HFFc6 (cell line): ENCODE measurements around the gene ANXA5. TPM values are rescaled to one million over a fixed set of nuclear protein-coding genes. Genes with fewer than 3 reads are reported as not detected.
"Not testable (repeated sequence)": the region's sequence is repeated elsewhere in the genome, so short reads cannot be mapped to it uniquely, and the experiment has no call there.

ENCODE experiments used
- DNase-seq: peaks from one replicate; pipeline ENCODE4 v3.0.0-alpha.2; 2018
- H3K27ac Mint-ChIP-seq: 2 replicates; pipeline ENCODE4 v1.8.0; 2020; ENCODE audit warnings: mild to moderate bottlenecking, mixed read lengths
- H3K27me3 Mint-ChIP-seq: 2 replicates; pipeline ENCODE4 v1.8.0; 2021; ENCODE audit warnings: mild to moderate bottlenecking, moderate library complexity, mixed read lengths; ENCODE audit not compliant: insufficient read depth
- H3K36me3 Mint-ChIP-seq: 2 replicates; pipeline ENCODE4 v1.8.0; 2021; ENCODE audit warnings: low read depth, mixed read lengths
- H3K4me1 Mint-ChIP-seq: 2 replicates; pipeline ENCODE4 v1.8.0; 2020; ENCODE audit warnings: low read depth, mixed read lengths
- H3K4me3 Mint-ChIP-seq: 2 replicates; pipeline ENCODE4 v1.8.0; 2020; ENCODE audit warnings: mild to moderate bottlenecking, moderate library complexity, mixed read lengths
- H3K9me3 Mint-ChIP-seq: 2 replicates; pipeline ENCODE4 v1.8.0; 2020; ENCODE audit warnings: mild to moderate bottlenecking, mixed read lengths
- CTCF ChIP-seq: fragments of 200-600 bp; sonication (generic); IDR thresholded peaks from 2 replicates; pipeline ENCODE4 v1.5.0; 2021; ENCODE audit warnings: antibody characterized with exemption, mild to moderate bottlenecking
- total RNA-seq, 6 experiments: library from RNA; stranded (reverse); fragmentation: NEBNext Ultra II Directional; extraction: Animal tissue kit (Norgen Biotek cat#: 25700); gene quantifications; 2 replicates in 1 of 6; 3 replicates in 5 of 6; pipeline ENCODE4 v1.2.3, GENCODE V29; 2021

The ANXA5 gene
- total RNA-seq, 6 experiments from 2014 or later = 934 to 1,075 (median 1,012) TPM

- Mint-ChIP-seq H3K36me3 (no peaks in the 10 kb centered on the region), H3K4me1 (peaks cover 28% of the 10 kb centered on the region), H3K9me3 (no peaks in the 10 kb centered on the region), H3K27me3 (no peaks in the 10 kb centered on the region; the same call in none of the 2 replicates), H3K27ac (no peak overlapping the region), H3K4me3 (no peak overlapping the region)
- no peak for TF ChIP-seq CTCF
- no peak for DNase-seq
Observed at GRCh38 chr4:121738780-121739535, 42.2 kb upstream of the ANXA5 start.

DNA sequence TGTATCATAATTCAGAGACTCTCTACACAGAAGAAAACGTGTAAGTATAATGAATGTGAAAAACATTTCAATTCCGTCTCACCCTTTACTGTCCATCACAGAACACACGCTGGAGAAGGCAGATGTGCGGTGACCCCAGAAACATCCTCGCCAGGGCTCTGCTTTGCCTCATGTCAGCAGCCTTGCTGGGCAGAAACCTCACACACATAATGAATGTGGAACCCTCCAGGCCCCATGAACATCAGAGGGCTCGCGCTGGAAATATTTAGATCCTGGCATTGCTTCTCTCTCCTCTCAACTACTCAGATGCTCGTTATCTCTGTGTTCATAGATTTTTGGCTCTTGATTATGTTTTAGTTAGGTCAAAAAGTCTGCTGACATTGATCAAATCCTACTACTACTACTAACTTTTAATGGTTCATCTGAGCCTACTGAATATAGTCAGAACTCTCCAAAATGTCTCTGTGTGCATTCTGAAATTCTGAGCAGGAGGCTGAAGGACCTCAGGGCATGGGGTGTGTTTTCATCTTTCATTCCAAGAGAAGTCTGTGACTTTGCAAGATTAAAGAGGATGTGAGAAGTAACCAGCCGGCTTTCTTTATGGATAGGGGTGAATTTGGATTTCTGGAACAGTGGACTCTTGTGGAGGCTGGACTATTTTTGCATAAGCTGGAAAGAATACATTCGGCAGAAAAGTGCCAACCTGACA is 41.2 kb upstream of the ANXA5 start:
- Mint-ChIP-seq H3K27ac (no peak overlapping the region), H3K27me3 (no peaks in the 10 kb centered on the region; the same call in none of the 2 replicates), H3K36me3 (no peaks in the 10 kb centered on the region), H3K4me1 (peaks cover 28% of the 10 kb centered on the region), H3K9me3 (no peaks in the 10 kb centered on the region), H3K4me3 (no peak overlapping the region)
- no peak for TF ChIP-seq CTCF
- DNase-seq = no peak

DNA sequence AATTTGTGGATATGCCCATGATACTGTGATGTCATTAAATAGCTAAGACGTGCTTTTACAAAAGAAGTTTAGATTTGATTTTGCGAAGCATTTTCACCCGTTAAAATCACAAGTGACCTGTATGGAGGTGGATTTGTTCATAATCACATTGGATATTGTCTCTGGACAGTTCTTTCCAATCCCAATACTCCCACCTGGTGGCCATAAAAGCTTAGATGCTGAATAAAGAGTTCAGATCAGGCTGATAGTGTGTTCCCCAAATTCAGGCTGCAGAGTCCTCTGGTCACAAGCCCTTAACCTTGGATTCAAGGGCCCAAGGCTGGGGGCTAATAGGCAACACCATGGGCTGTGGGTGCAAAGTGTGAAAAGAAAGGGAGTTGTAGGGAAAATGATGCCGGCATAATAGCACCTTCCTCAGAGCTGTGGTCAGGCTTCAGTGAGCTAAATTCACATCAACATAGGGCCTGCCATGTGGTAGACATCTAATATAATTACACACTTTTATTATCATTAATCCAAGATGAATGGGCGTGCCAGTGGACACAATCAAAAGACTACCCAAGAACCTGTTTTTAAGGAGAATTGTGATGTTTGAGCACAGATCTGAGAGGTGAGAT is 40.1 kb upstream of the ANXA5 start:
- no peak overlapping the region for H3K27ac Mint-ChIP-seq
- TF ChIP-seq CTCF = peak; percentile 89
- peaks cover 28% of the 10 kb centered on the region for H3K4me1 Mint-ChIP-seq
- no peaks in the 10 kb centered on the region; the same call in none of the 2 replicates for H3K27me3 Mint-ChIP-seq
- no peak overlapping the region for H3K4me3 Mint-ChIP-seq
- H3K9me3 Mint-ChIP-seq = no peaks in the 10 kb centered on the region
- H3K36me3 Mint-ChIP-seq = no peaks in the 10 kb centered on the region
- peak; percentile 67 for DNase-seq

DNA sequence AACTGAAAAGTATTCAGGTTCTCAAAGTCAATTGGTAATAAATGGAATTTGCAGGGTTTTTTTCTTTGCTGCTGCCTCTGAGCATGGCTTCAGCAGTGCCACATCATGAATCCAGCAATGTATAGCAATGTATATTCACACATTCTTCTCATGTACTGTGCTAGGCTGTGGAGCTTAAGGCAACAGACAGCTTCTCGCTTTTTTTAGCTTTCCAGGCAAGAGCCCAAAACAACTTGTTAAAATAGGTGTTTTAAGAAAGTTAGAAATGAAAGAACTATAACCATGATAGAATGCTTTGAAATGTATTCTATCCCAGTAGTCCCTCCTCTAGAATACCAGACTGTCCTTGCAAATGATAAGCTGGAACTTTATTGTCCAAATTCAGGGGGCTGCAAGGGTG is 37.8 kb upstream of the ANXA5 start:
- no peak overlapping the region for H3K4me3 Mint-ChIP-seq
- peaks cover 36% of the 10 kb centered on the region for H3K4me1 Mint-ChIP-seq
- peaks cover 8% of the 10 kb centered on the region; the same call in 1 of the 2 replicates for H3K36me3 Mint-ChIP-seq
- no peak for TF ChIP-seq CTCF
- DNase-seq = no peak
- no peaks in the 10 kb centered on the region for H3K9me3 Mint-ChIP-seq
- H3K27me3 Mint-ChIP-seq = peaks cover 6% of the 10 kb centered on the region
- no peak overlapping the region for H3K27ac Mint-ChIP-seq

- Mint-ChIP-seq H3K4me3 (no peak overlapping the region), H3K9me3 (no peaks in the 10 kb centered on the region), H3K27ac (no peak overlapping the region), H3K36me3 (peaks cover 8% of the 10 kb centered on the region; the same call in 1 of the 2 replicates), H3K27me3 (peaks cover 6% of the 10 kb centered on the region), H3K4me1 (peaks cover 37% of the 10 kb centered on the region)
- no peak for DNase-seq
- no peak for TF ChIP-seq CTCF
Observed at GRCh38 chr4:121733942-121734341, 37.2 kb upstream of the ANXA5 start.

GRCh38 chr4:121729753-121730152 is 33.0 kb upstream of the ANXA5 start:
- peaks cover 55% of the 10 kb centered on the region for H3K4me1 Mint-ChIP-seq
- not testable (repeated sequence) for H3K4me3 Mint-ChIP-seq

More at GRCh38 chr4:121729753-121730152, 33.0 kb upstream of the ANXA5 start:
- not testable (repeated sequence) for H3K27ac Mint-ChIP-seq, DNase-seq, H3K9me3 Mint-ChIP-seq, H3K27me3 Mint-ChIP-seq, H3K36me3 Mint-ChIP-seq
